Trophoblast cell (in vitro differentiated cells and primary cell): Measurements from ENCODE around the gene PANK1.

Experiments
- DNase-seq, 2 donors: peaks; one replicate each; pipeline ENCODE4 v3.0.0-alpha.2; 2016
- H2AFZ ChIP-seq: 2 replicates; pipeline ENCODE4 v1.6.1; 2013; ENCODE audit warnings: low read length, moderate library complexity, mild to moderate bottlenecking; ENCODE audit not compliant: insufficient read depth, poor library complexity
- H2AK5ac ChIP-seq: 2 replicates; pipeline ENCODE4 v1.6.1; 2013; ENCODE audit warnings: mild to moderate bottlenecking, low read length
- H2BK120ac ChIP-seq: 2 replicates; pipeline ENCODE4 v1.6.1; 2013; ENCODE audit warnings: low read length, mild to moderate bottlenecking, moderate library complexity; ENCODE audit not compliant: insufficient read depth, poor library complexity
- H2BK12ac ChIP-seq: 2 replicates; pipeline ENCODE4 v1.6.1; 2013; ENCODE audit warnings: mild to moderate bottlenecking, low read length, moderate library complexity
- H2BK5ac ChIP-seq: 2 replicates; pipeline ENCODE4 v1.6.1; 2013; ENCODE audit warnings: low read length, low read depth, moderate library complexity, mild to moderate bottlenecking; ENCODE audit not compliant: poor library complexity
- H3K14ac ChIP-seq: 2 replicates; pipeline ENCODE4 v1.6.1; 2013; ENCODE audit warnings: mild to moderate bottlenecking, low read length
- H3K18ac ChIP-seq: 2 replicates; pipeline ENCODE4 v1.6.1; 2013; ENCODE audit warnings: mild to moderate bottlenecking, low read length
- H3K23ac ChIP-seq: 2 replicates; pipeline ENCODE4 v1.6.1; 2013; ENCODE audit warnings: low read length
- H3K27ac ChIP-seq: 2 replicates; pipeline ENCODE4 v1.5.1; 2013; ENCODE audit warnings: low read depth, mild to moderate bottlenecking, inconsistent platforms, low read length, moderate library complexity
- H3K27me3 ChIP-seq: 2 replicates; pipeline ENCODE4 v1.6.1; 2013; ENCODE audit warnings: inconsistent platforms, mild to moderate bottlenecking, low read length, moderate library complexity; ENCODE audit not compliant: insufficient read depth
- H3K36me3 ChIP-seq, 2 experiments: 1 replicate in 1 of 2; 2 replicates in 1 of 2; pipeline ENCODE4 v1.6.1; 2013; ENCODE audit warnings: low read length in 2 of 2, mild to moderate bottlenecking in 2 of 2, moderate library complexity in 1 of 2; ENCODE audit not compliant: insufficient read depth in 2 of 2, control insufficient read depth in 1 of 2
- H3K4ac ChIP-seq: 2 replicates; pipeline ENCODE4 v1.6.1; 2013; ENCODE audit warnings: low read depth, mild to moderate bottlenecking, low read length, moderate library complexity
- H3K4me1 ChIP-seq, 2 experiments: 1 replicate in 1 of 2; 2 replicates in 1 of 2; pipeline ENCODE4 v1.6.1; 2013; ENCODE audit warnings: low read length in 2 of 2, mild to moderate bottlenecking in 2 of 2, moderate library complexity in 1 of 2; ENCODE audit not compliant: insufficient read depth in 2 of 2, control insufficient read depth in 1 of 2
- H3K4me2 ChIP-seq: 2 replicates; pipeline ENCODE4 v1.6.1; 2013; ENCODE audit warnings: inconsistent platforms, mild to moderate bottlenecking, low read length, moderate library complexity
- H3K4me3 ChIP-seq: 2 replicates; pipeline ENCODE4 v1.5.1; 2013; ENCODE audit warnings: mild to moderate bottlenecking, low read depth, low read length, inconsistent platforms
- H3K79me1 ChIP-seq: one replicate; pipeline ENCODE4 v1.6.1; 2013; ENCODE audit warnings: low read length
- H3K79me2 ChIP-seq: 2 replicates; pipeline ENCODE4 v1.6.1; 2013; ENCODE audit warnings: low read length, mild to moderate bottlenecking; ENCODE audit not compliant: control insufficient read depth, insufficient read depth, poor library complexity
- H3K9ac ChIP-seq: 2 replicates; pipeline ENCODE4 v1.6.1; 2013; ENCODE audit warnings: mild to moderate bottlenecking, low read length
- H3K9me3 ChIP-seq: 2 replicates; pipeline ENCODE4 v1.6.1; 2013; ENCODE audit warnings: low read depth, mild to moderate bottlenecking, control low read depth, inconsistent platforms, low read length; ENCODE audit not compliant: insufficient read depth
- H4K12ac ChIP-seq: 2 replicates; pipeline ENCODE4 v1.6.1; 2013; ENCODE audit warnings: low read depth, mild to moderate bottlenecking, low read length, moderate library complexity
- H4K8ac ChIP-seq: 2 replicates; pipeline ENCODE4 v1.6.1; 2013; ENCODE audit warnings: low read depth, mild to moderate bottlenecking, low read length, moderate library complexity
- H4K91ac ChIP-seq: one replicate; pipeline ENCODE4 v1.6.1; 2013; ENCODE audit warnings: low read depth, mild to moderate bottlenecking, low read length, moderate library complexity
- WGBS: extraction: QIAGEN DNeasy Blood & Tissue Kit; methylation state at CpG from one replicate; pipeline ENCODE4 v1.1.7; 2013; ENCODE audit warnings: missing lambda C conversion rate; ENCODE audit not compliant: insufficient read length, insufficient coverage; ENCODE audit errors: extremely low coverage; 5-methylcytosine and 5-hydroxymethylcytosine counted together

PANK1 gene

DNA sequence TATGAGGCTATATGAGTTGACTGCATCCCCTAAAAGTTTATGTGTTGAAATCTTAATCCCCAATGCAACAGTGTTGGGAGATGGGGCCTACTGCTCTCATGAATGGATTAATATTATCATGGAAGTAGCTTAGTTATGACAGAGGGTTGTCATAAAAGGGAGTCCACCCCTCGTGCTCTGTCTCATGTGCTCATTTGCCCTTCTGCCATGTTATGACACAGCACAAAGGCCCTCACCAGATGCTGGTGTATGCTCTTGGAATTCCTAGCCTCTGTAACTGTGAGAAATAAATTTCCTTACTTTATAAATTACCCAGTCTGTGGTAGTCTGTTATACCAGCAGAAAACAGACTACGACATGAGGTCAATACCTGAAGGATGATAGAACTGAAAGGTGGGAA lies 17.6 kb upstream of the PANK1 start:
- Histone ChIP-seq H3K27me3 (no peaks in the 10 kb centered on the region), H3K27ac (no peak overlapping the region), H4K91ac (no peak overlapping the region), H3K23ac (no peak overlapping the region), H2BK120ac (no peak overlapping the region), H3K36me3 (no peaks in the 10 kb centered on the region), H3K4ac (no peak overlapping the region), H3K9ac (no peak overlapping the region), H2AFZ (no peak overlapping the region), H3K14ac (no peak overlapping the region), H3K18ac (no peak overlapping the region), H3K4me2 (no peak overlapping the region), H2BK12ac (no peak overlapping the region), H4K8ac (no peak overlapping the region), H2AK5ac (no peak overlapping the region), H3K79me1 (no peaks in the 10 kb centered on the region), H3K4me3 (no peak overlapping the region), H2BK5ac (no peak overlapping the region), H3K79me2 (no peaks in the 10 kb centered on the region), H4K12ac (no peak overlapping the region), H3K9me3 (no peaks in the 10 kb centered on the region), H3K4me1 (no peaks in the 10 kb centered on the region)
- WGBS: no CpG with 5 or more reads among the region's 2 CpGs
- peak; percentile 8 to 23 for DNase-seq

DNA sequence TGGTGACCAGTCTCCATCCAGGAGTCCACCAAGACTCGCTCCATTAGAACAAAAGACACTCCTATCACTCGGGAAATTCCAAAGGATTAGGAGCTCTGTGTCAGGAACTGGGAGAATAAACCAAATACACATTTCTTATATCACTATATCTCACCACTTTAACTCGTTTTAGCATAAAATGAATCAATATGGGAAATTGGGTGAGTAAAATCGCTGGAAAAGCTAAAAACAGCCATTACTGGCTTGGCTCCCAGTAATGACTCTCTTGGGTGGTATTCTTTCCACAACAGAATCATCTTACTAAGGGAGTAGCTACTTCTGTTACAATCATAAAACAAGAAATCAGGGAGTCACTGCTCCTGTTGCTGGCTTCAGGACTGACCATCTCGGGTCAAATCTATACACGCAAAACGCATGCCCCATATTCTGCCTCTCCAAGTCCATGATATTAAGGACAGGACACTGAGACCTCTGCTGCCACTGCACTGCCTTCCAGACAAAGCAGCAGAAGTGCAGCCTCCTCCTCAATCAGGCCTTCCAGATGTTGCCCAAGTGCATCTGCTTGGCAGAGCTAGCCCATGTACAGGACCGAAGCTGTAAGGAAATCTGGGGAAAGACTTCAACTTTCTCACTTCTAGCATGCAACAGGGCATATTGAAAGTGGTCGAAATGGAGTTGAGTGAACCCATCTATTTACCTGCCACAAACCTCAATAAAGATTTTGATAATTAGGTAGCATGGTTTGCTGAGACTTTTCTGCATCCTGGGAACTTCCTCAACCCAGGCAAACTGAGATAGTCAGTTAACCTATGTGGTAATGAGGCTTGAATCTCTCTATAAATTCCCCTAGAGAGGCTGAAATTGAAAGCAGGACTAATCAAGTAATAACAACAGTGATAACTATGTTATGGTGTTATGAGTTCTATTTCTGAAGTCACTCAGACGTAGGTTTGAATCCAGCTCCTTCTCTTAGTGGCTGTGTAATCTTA lies 14.4 kb upstream of the PANK1 start:
- Histone ChIP-seq H4K8ac (no peak overlapping the region), H3K27ac (no peak overlapping the region), H3K79me2 (no peaks in the 10 kb centered on the region), H4K12ac (no peak overlapping the region), H3K4me1 (no peaks in the 10 kb centered on the region), H3K36me3 (no peaks in the 10 kb centered on the region), H4K91ac (no peak overlapping the region), H2BK120ac (no peak overlapping the region), H3K9me3 (no peaks in the 10 kb centered on the region), H3K9ac (no peak overlapping the region), H3K4me2 (no peak overlapping the region), H2BK12ac (no peak overlapping the region), H3K4me3 (no peak overlapping the region), H3K18ac (no peak overlapping the region), H3K4ac (no peak overlapping the region), H2AK5ac (no peak overlapping the region), H3K14ac (no peak overlapping the region), H3K79me1 (no peaks in the 10 kb centered on the region), H3K23ac (no peak overlapping the region), H2AFZ (no peak overlapping the region), H2BK5ac (no peak overlapping the region), H3K27me3 (no peaks in the 10 kb centered on the region)
- WGBS: no CpG with 5 or more reads among the region's 10 CpGs
- DNase-seq: no peak

DNA sequence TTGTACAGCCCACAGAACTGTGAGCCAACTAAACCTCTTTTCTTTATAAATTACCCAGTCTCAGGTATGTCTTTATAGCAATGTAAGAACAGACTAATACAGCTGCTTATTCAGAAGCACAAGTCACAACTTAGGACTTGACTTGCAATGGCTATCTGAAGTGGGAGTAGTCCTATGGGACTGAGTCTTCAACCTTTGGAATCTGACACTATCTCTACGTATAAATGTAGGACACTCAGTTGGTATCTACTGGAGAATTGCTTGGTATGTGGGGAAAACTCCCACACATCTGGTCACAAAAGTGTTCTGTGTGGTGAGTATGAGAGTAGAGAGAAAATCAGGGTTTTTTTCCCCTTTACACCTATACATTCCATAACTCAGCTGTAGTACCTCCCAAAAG lies 12.3 kb upstream of the PANK1 start:
- no peaks in the 10 kb centered on the region for H3K4me1 ChIP-seq
- H2BK120ac ChIP-seq: no peak overlapping the region
- DNase-seq: no peak
- H3K14ac ChIP-seq: no peak overlapping the region
- no peak overlapping the region for H4K12ac ChIP-seq
- H3K27ac ChIP-seq: no peak overlapping the region
- no peak overlapping the region for H4K8ac ChIP-seq
- H3K4ac ChIP-seq: no peak overlapping the region
- H3K27me3 ChIP-seq: no peaks in the 10 kb centered on the region
- WGBS: no CpG with 5 or more reads among the region's 1 CpG
- H3K9me3 ChIP-seq: no peaks in the 10 kb centered on the region
- no peak overlapping the region for H2BK12ac ChIP-seq
- H4K91ac ChIP-seq: no peak overlapping the region
- no peak overlapping the region for H3K9ac ChIP-seq
- no peak overlapping the region for H3K23ac ChIP-seq
- no peak overlapping the region for H3K18ac ChIP-seq
- no peak overlapping the region for H3K4me3 ChIP-seq
- H3K36me3 ChIP-seq: no peaks in the 10 kb centered on the region
- H2AK5ac ChIP-seq: no peak overlapping the region
- H2BK5ac ChIP-seq: no peak overlapping the region
- H3K79me2 ChIP-seq: no peaks in the 10 kb centered on the region
- H2AFZ ChIP-seq: no peak overlapping the region
- no peaks in the 10 kb centered on the region for H3K79me1 ChIP-seq
- no peak overlapping the region for H3K4me2 ChIP-seq

DNA sequence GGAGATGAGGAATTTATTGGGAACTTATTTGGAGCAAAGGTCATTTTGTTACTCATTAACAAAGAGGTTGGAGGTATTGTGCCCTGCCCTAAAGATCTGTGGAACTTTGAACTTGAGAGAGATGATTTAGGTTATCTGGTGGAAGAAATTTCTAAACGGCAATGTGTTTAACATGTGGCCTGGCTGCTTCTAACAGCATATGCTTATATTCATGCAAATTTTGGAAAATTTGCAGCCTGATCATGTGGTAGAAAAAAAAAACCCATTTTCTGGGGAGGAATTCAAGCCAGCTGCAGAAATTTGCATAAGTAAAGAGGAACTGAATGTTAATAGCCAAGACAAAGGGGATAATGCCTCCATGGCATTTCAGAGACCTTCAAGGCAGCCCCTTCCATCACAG lies 10.7 kb upstream of the PANK1 start:
- no CpG with 5 or more reads among the region's 1 CpG for WGBS
- no peak overlapping the region for H4K12ac ChIP-seq

More for the DNA sequence above, 10.7 kb upstream of the PANK1 start:
- Histone ChIP-seq H3K14ac (no peak overlapping the region), H2BK12ac (no peak overlapping the region), H3K79me1 (no peaks in the 10 kb centered on the region), H3K23ac (no peak overlapping the region), H3K79me2 (no peaks in the 10 kb centered on the region), H3K9me3 (no peaks in the 10 kb centered on the region), H2AFZ (no peak overlapping the region), H3K36me3 (no peaks in the 10 kb centered on the region), H3K4ac (no peak overlapping the region), H2BK5ac (no peak overlapping the region), H3K4me1 (no peaks in the 10 kb centered on the region), H3K9ac (no peak overlapping the region), H2AK5ac (no peak overlapping the region), H4K8ac (no peak overlapping the region), H2BK120ac (no peak overlapping the region), H3K18ac (no peak overlapping the region), H3K27ac (no peak overlapping the region), H3K4me2 (no peak overlapping the region), H4K91ac (no peak overlapping the region), H3K27me3 (no peaks in the 10 kb centered on the region), H3K4me3 (no peak overlapping the region)
- no peak for DNase-seq
